HG03460 (cell line): ENCODE results near the gene GGCT.

Source experiments
- ATAC-seq: cut with Tn5 transposase; IDR thresholded peaks from one replicate; pipeline ENCODE4 v1.9.1; 2021; ENCODE audit not compliant: unreplicated experiment

The GGCT gene

GRCh38 chr7:30479202-30480120 is 25.2 kb downstream of the GGCT start:
- no peak for ATAC-seq

GRCh38 chr7:30478349-30479201 is 26.1 kb downstream of the GGCT start, which contains the start of gene NOD1:
Gene NOD1, minus strand, starts transcription at chr7:30478784. Its CDS starts 21,863 bp downstream, at chr7:30456921.
- peak; percentile 94 for ATAC-seq

GRCh38 chr7:30476459-30477145 is 28.0 kb downstream of the GGCT start:
- ATAC-seq = no peak

GRCh38 chr7:30475580-30475979 is 29.0 kb downstream of the GGCT start:
- ATAC-seq = no peak

- ATAC-seq = no peak
Observed at GRCh38 chr7:30474893-30475292, 29.7 kb downstream of the GGCT start.

GRCh38 chr7:30474485-30474884 is 30.1 kb downstream of the GGCT start:
- no peak for ATAC-seq

- ATAC-seq = no peak
Observed at GRCh38 chr7:30473903-30474302, 30.7 kb downstream of the GGCT start.

- no peak for ATAC-seq
Observed at GRCh38 chr7:30472784-30473775, 31.5 kb downstream of the GGCT start.

- ATAC-seq = no peak
Observed at GRCh38 chr7:30472081-30472783, 32.4 kb downstream of the GGCT start.

- ATAC-seq = no peak
Observed at GRCh38 chr7:30471205-30471604, 33.4 kb downstream of the GGCT start.

- no peak for ATAC-seq
Observed at GRCh38 chr7:30470771-30471170, 33.9 kb downstream of the GGCT start.

GRCh38 chr7:30470163-30470770 is 34.4 kb downstream of the GGCT start:
- ATAC-seq = no peak

- ATAC-seq = no peak
Observed at GRCh38 chr7:30469303-30469702, 35.3 kb downstream of the GGCT start.

- ATAC-seq = no peak
Observed at GRCh38 chr7:30468791-30469190, 35.8 kb downstream of the GGCT start.

GRCh38 chr7:30468041-30468440 is 36.6 kb downstream of the GGCT start:
- ATAC-seq = no peak

GRCh38 chr7:30467271-30467670 is 37.4 kb downstream of the GGCT start:
- ATAC-seq = no peak

- no peak for ATAC-seq
Observed at GRCh38 chr7:30466266-30466665, 38.4 kb downstream of the GGCT start.

- no peak for ATAC-seq
Observed at GRCh38 chr7:30465811-30466180, 38.8 kb downstream of the GGCT start.
